ENCODE results near the gene COBL. TPM values are rescaled to one million over a fixed set of nuclear protein-coding genes. Genes with fewer than 3 reads are reported as not detected.

The COBL gene
- total and polyA plus RNA-seq, 2 donors (not counting 3 experiments of a cell fraction or from before 2014, with no cell fraction given), result 0.11 TPM; not detected in 1

DNA sequence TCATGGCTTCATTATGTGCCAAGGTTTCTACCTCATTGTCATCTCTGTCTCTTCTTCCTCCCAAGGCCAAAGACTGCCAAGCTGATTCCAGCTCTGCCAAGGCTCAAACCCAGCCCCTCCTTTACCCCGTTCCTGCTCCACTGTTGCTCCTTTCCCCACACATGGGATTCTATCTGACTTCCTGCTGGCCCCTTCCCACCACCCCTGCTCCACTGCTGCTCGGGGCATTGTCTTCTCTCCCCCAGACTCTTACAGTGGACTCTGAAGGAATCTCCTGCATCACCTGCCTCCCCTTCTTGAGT, 86.3 kb downstream of the COBL start:
- Histone ChIP-seq H3K4me3 (replicated peaks in 1 of 3; ENCODE audit: insufficient read depth in 1 of 3, low read depth in 1 of 3, low read length in 3 of 3) (no peak overlapping the region), H2AFZ (ENCODE audit: low read depth, low read length) (no peak overlapping the region), H3K9me3 (replicated peaks; ENCODE audit: control insufficient read depth, insufficient read depth, low read length) (no peaks in the 10 kb centered on the region), H3K36me3 (ENCODE audit: control insufficient read depth in 2 of 2, extremely low read depth in 1 of 2, insufficient read depth in 2 of 2, low read length in 2 of 2) (no peaks in the 10 kb centered on the region), H3K9me1 (replicated peaks; ENCODE audit: control insufficient read depth, extremely low read depth, insufficient read depth, low read length) (no peaks in the 10 kb centered on the region), H3K27ac (ENCODE audit: insufficient read depth, low read depth, low read length) (no peak overlapping the region), H3K79me2 (ENCODE audit: control insufficient read depth, insufficient read depth, low read length) (no peaks in the 10 kb centered on the region), H3K4me1 (ENCODE audit: control insufficient read depth, extremely low read depth, insufficient read depth, low read length) (no peaks in the 10 kb centered on the region), H3K4me2 (ENCODE audit: insufficient read depth, low read length) (no peak overlapping the region), H3K9ac (replicated peaks; ENCODE audit: extremely low read depth, insufficient read depth, low read length) (no peak overlapping the region), H4K20me1 (replicated peaks; ENCODE audit: control insufficient read depth, extremely low read depth, insufficient read depth, low read length) (no peaks in the 10 kb centered on the region), H3K27me3 (ENCODE audit: control insufficient read depth in 2 of 2, insufficient read depth in 2 of 2, low read length in 2 of 2) (no peaks in the 10 kb centered on the region)
- CTCF ChIA-PET, result no interaction called here
- FAIRE-seq (no peak), DNase-seq (ENCODE audit: low read depth, low spot score) (no peak)
- POLR2A ChIA-PET, result no interaction called here
- TF ChIP-seq JUN (IDR thresholded peaks at IDR 0.05; ENCODE audit: borderline replicate concordance, insufficient read depth, insufficient read length, low read depth) (no peak), GATA2 (IDR thresholded peaks at IDR 0.05; ENCODE audit: insufficient read depth, insufficient read length, low read depth, low read length) (no peak), POLR2AphosphoS5 (IDR thresholded peaks at IDR 0.05; ENCODE audit: insufficient read depth, low read depth, low read length) (no peak), EZH2 (IDR thresholded peaks at IDR 0.05; ENCODE audit: borderline replicate concordance, low read depth, low read length, severe bottlenecking) (no peak), POLR2A (IDR thresholded peaks at IDR 0.05; ENCODE audit: low read depth, low read length) (no peak), FOS (IDR thresholded peaks at IDR 0.05; ENCODE audit: borderline replicate concordance, insufficient read depth, low read length) (no peak), MYC (IDR thresholded peaks at IDR 0.05; ENCODE audit: low read depth, low read length) (no peak)
- TF ChIP-seq, protein P1, sequence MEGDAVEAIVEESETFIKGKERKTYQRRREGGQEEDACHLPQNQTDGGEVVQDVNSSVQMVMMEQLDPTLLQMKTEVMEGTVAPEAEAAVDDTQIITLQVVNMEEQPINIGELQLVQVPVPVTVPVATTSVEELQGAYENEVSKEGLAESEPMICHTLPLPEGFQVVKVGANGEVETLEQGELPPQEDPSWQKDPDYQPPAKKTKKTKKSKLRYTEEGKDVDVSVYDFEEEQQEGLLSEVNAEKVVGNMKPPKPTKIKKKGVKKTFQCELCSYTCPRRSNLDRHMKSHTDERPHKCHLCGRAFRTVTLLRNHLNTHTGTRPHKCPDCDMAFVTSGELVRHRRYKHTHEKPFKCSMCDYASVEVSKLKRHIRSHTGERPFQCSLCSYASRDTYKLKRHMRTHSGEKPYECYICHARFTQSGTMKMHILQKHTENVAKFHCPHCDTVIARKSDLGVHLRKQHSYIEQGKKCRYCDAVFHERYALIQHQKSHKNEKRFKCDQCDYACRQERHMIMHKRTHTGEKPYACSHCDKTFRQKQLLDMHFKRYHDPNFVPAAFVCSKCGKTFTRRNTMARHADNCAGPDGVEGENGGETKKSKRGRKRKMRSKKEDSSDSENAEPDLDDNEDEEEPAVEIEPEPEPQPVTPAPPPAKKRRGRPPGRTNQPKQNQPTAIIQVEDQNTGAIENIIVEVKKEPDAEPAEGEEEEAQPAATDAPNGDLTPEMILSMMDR (IDR thresholded peaks at IDR 0.05; ENCODE audit: extremely low read depth in 1 of 2, insufficient read depth in 1 of 2, low read depth in 1 of 2, low read length in 2 of 2), result no peak
- TF ChIP-seq, protein P2, sequence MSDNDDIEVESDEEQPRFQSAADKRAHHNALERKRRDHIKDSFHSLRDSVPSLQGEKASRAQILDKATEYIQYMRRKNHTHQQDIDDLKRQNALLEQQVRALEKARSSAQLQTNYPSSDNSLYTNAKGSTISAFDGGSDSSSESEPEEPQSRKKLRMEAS (IDR thresholded peaks at IDR 0.05; ENCODE audit: insufficient read depth, insufficient read length), result no peak
- intact Hi-C loops (cut with micrococcal nuclease) (no loop called here), dilution Hi-C loops (cut with MboI; ENCODE audit: extremely low pct_ligation_motif_present, low sequenced_read_pairs) (no loop called here)
- BruUV-seq (replicated peaks), result no TSS peak
